ENCODE data around the gene TAB3.

TAB3 gene

DNA sequence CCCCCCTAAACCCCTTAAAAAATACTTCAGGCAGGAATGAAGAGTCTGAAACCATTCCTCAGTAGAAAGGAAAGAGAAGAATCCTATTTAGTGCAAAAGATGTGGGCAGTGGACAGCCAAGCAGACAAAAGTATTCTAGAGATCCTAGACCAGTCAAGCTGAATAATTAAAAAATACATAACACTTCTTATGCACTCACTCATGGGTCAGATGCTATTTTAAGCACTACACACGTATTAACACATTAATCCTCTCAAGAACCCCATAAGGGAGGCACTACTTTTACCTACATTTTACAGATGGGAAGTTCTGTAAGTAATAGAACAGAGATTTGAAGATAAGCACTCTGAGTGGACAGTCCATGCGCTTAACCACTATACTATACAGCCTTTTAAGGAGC, 5.9 kb downstream of the TAB3 start:
- DNase-seq (ENCODE audit: low spot score) = no peak

GRCh38 chrX:30881797-30882196, 7.3 kb downstream of the TAB3 start:
- no peak for DNase-seq (ENCODE audit: low spot score)

GRCh38 chrX:30881390-30881789, 7.7 kb downstream of the TAB3 start:
- DNase-seq (ENCODE audit: low spot score) = no peak

DNA sequence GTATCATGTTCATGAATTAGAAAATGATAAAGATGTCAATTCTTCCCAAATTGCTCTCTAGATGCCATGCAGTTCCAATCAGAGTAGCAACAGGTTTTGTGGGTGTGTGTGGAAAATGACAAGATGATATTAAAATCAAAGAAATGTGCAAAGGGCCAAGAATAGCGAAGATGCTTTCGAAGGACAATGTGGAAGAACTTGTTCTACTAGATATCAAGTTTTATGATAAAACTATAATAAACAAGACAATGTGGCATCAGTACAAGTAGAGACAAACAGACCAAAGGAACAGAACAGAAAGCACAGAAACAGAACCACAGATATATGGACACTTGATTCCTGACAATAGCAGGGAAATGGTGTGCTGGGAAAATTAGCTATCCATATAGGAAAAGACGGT, 9.0 kb downstream of the TAB3 start:
- DNase-seq (ENCODE audit: low spot score) = no peak

- no peak for DNase-seq (ENCODE audit: low spot score)
These were observed 12.7 kb downstream of the TAB3 start for GRCh38 chrX:30876367-30876766.

DNA sequence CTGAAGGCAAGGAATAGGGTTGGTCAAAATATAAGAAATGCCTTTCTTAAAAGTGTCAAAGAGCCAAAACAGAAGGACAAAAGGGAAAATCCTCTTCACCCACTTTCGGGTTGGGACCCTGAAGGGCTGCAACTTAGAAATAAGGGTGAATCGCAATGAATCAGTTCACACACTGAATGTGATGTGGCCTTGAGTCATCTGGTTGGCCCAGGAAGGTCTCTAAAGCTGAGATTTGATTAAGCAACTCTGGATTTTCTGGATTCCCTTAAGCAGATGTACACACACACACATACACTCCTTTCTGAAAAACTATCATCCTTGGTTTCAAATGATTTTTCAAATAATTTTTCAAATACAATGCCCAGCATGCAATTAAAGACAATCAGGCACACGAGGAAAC, 13.1 kb downstream of the TAB3 start:
- DNase-seq (ENCODE audit: low spot score) = no peak

DNA sequence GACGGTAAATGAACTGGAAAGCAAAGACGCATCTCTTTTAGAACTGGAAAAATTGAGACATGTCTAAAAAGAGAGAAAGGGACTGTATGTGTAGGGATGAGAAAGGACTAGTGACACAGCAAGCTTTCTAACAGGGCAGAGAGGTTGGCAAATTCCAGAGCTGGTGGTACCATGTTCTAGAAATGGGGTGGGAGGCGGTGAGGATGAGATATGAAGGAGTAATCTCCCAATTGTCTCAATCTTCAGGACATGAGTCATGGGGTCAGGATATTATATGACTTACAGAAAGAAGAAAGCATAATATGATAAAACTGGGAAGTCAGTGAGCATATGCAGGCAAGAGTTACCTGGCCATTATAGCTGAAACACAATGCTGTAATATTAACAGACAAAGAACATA, 14.2 kb downstream of the TAB3 start:
- no peak for DNase-seq (ENCODE audit: low spot score)

DNA sequence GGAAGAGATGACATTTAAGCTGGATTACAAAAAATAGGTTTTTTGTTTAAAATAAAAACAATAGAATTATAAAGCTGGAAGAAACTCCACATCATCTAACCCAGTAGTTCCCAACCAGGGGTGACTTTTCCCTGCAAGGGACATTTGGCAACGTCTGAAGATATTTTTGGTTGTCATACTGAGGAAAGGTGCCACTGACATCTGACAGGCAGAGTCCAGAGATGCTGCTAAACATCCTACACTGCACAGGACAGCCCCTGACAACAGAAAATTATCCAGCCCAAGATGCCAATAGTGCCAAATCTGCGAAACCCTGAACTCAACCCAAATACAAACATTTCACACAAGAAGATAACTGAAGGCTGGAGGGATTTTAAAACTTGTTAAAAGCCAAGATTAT, 18.5 kb downstream of the TAB3 start:
- DNase-seq (ENCODE audit: low spot score) = no peak

- no peak for DNase-seq (ENCODE audit: low spot score)
These were observed 23.4 kb downstream of the TAB3 start for GRCh38 chrX:30865612-30866011.

GRCh38 chrX:30865015-30865414, 24.0 kb downstream of the TAB3 start:
- no peak for DNase-seq (ENCODE audit: low spot score)

DNA sequence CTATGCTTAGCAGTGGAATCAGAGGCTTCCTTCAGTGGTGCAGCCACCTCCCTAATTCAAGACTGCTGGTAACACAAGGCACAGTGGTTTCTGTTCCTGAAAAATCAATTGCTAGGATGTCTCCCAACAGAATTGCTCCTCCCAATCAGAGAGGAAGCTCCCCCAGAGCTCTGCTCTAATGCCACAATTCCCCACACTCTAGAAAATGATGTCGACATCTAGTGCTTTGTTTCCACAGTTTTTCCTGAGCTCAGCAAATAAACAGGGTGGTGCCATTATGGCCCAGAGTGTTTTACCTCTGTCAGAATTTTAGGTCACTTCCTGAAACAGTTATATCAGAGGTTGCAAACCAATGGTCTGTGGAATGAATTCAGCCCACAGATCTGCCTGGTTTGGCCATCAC, 24.7 kb downstream of the TAB3 start:
- DNase-seq (ENCODE audit: low spot score) = no peak

DNA sequence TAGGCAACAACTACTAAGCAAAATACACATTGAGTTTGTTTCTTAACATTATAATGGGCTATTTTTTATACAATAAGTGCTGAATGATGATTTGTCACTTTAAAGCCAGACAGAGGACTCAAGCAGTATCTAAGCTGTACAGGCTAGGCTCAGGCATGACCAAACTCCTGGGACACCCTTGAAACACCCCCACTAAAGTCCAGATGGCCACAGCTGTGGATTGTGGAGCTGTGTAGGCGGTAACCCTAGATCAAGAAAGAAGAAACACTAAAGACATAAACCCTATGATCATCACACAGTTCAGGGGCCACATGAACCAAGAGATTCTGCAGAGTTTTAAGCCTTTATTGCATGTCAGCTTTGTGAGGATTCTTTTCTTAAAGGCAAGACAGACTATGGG, 25.1 kb downstream of the TAB3 start:
- DNase-seq (ENCODE audit: low spot score) = no peak

DNA sequence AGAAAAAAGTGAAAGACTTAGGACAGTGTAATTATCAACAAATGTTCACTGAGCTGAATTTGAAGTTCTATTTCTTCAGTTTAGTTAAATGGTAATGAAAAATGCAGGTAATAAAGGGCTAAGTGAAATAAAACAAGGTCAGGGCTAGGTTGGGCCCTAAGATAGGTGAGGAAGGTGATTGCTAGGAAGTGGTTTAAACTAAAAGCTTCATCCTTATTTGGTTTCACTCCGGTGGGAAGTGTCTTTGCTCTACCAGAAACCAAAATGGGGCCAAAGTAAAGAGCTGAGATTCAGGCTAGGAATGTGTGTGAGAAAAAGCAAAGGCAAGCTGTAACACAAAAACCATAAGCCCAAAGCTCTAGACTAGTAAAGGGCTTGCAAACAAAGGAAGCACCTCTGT, 31.0 kb downstream of the TAB3 start:
- no peak for DNase-seq (ENCODE audit: low spot score)

GRCh38 chrX:30851449-30851848, 37.6 kb downstream of the TAB3 start:
- DNase-seq (ENCODE audit: low spot score) = no peak

- DNase-seq (ENCODE audit: low spot score) = no peak
These were observed 53.7 kb downstream of the TAB3 start for GRCh38 chrX:30835373-30835772.

GRCh38 chrX:30833896-30834295, 55.2 kb downstream of the TAB3 start:
- no peak for DNase-seq (ENCODE audit: low spot score)

- DNase-seq (ENCODE audit: low spot score) = no peak
These were observed 58.0 kb downstream of the TAB3 start for GRCh38 chrX:30831082-30831481.

DNA sequence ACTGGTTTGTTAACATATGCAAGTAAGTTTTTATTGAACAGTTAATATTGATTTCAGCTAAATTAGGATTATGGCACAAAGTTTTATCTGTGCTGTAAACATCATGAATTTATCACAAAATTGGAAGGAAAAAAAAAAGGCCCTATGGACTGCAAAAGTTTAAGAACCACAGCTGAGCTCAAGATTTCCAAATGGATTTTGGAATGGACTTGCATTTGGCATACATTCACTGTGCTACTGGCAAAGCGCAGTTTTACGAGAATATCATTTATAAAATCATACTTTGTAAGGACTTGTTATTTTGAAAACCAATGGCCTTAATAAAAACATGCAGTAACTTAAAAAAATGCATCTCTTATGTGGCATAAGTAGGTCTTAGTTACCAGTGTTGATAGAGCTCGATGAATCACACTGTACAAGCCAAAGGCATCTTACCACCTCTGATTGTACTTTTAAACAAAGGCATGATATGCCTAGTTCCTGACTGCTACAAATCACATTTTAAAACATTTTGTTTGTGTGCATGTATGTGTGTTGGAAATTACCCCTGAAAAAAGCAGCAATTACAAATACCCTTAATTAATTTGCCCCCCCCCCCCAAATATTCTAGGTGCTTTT, 58.6 kb downstream of the TAB3 start:
- no peak for DNase-seq (ENCODE audit: low spot score)

DNA sequence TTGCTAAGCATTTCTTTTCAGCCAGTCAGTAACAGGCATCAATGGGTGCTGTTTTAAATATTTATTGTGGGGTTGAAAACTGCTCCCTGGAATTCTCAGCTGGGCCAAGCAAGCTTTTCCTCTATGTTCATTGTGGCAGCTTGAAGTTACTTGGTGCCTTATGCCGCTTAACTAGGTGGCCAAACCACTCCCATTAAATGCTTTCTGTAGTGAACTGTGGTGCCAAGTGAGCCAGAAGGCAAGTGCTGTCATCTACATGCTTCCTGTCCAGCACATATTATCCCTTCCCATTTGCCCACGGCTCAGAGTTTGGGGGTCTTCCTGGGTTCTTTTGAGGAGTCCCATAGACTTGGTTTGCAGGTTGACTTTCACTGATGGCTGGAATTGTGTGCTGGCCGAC, 64.8 kb downstream of the TAB3 start:
- no peak for DNase-seq (ENCODE audit: low spot score)

DNA sequence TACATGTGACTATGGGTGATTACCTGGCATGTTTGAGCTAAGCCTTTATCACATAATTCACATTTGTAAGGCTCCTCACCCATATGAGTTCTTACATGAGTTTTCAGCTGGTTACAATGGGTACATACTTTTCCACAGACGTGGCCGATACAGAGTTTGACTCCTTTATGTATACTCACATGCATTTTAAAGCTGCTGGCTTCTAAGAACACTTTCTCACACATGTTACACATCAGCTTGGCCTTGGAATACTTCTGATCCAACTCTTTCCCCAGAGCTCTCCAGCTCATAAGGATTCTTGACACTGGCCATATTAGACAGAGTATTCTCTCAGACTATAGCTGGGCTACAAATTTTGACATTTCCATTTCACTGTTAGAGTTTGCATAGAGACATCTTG, 66.3 kb downstream of the TAB3 start:
- DNase-seq (ENCODE audit: low spot score) = no peak

- DNase-seq (ENCODE audit: low spot score) = peak; percentile 10
These were observed 66.9 kb downstream of the TAB3 start for GRCh38 chrX:30822068-30822681.

DNA sequence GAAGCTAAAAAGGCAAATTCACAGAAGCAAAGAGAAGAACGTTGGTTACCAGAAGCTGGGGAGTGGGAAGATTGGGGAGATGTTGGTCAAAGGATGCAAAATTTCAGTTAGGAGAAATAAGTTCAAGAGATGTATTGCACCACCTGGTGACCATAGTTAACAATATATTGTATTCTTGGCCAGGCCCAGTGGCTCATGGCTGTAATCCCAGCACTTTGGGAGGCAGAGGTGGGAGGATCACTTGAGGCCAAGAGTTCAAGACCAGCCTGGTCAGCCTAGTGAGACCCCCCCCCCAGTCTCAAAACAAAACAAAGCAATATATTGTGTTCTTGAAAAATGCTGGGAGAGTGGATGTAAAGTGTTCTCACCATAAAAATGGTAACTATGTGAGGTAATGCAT, 67.9 kb downstream of the TAB3 start:
- no peak for DNase-seq (ENCODE audit: low spot score)

- no peak for DNase-seq (ENCODE audit: low spot score)
These were observed 70.0 kb downstream of the TAB3 start for GRCh38 chrX:30819080-30819479.

DNA sequence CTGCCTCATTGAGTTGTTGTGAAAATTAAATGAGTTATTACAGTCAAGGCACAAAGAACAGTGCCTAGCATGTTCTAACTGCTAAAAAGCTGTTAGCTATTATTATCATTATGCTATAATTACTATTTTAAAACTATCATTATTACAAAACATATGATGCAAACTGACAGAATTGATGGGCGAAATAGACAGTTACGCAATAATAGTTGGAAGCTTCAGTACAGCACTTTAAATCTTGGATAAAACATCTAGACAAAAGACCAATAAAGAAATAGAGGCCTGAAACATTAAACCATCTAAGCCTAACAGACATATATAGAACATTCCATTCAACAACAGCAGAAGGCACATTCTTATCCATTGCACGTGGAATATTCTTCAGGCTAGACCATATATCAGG, 73.0 kb downstream of the TAB3 start:
- no peak for DNase-seq (ENCODE audit: low spot score)
